Fibroblast of lung (primary cell): ENCODE results near the gene SHC4.

Experiments
- CTCF ChIP-seq, 2 donors: IDR thresholded peaks in 1 of 2; conservative IDR thresholded peaks in 1 of 2; 1 replicate in 1 of 2; 2 replicates in 1 of 2; pipeline ENCODE4 v1.5.1; 2011 to 2012; ENCODE audit warnings: low read length in 2 of 2, control low read depth in 1 of 2, inconsistent platforms in 1 of 2, low read depth in 1 of 2, mild to moderate bottlenecking in 1 of 2
- EZH2 ChIP-seq: IDR thresholded peaks from 2 replicates; pipeline ENCODE4 v1.5.1; 2012; ENCODE audit warnings: low read length, control low read depth, mild to moderate bottlenecking; ENCODE audit errors: missing control alignments

GRCh38 chr15:48922046-48922445 lies 41.7 kb downstream of the SHC4 start:
- TF ChIP-seq CTCF (conservative IDR thresholded peaks at IDR 0.05 in 1 of 2, IDR thresholded peaks at IDR 0.05 in 1 of 2; ENCODE audit: low read depth in 1 of 2, low read length in 2 of 2): no peak
- no peak for TF ChIP-seq EZH2
